ENCODE data around the gene R3HDM1. TPM values are rescaled to one million over a fixed set of nuclear protein-coding genes. Genes with fewer than 3 reads are reported as not detected.

R3HDM1 gene
- total RNA-seq, 2 donors from 2014 or later, result 14.5 to 60.3 TPM

GRCh38 chr2:135664623-135665068 is 133.4 kb downstream of the R3HDM1 start:
- no peak overlapping the region for H3K4me3 ChIP-seq
- H3K27me3 ChIP-seq, result no peaks in the 10 kb centered on the region
- no peak overlapping the region for H3K27ac ChIP-seq
- intact Hi-C loops (cut with DNase I), result no loop called here
- H3K36me3 ChIP-seq (replicated peaks in 1 of 2; ENCODE audit: insufficient read depth in 1 of 2, low read depth in 2 of 2), result peaks cover 0 to 2% of the 10 kb centered on the region in 2 donors
- TF ChIP-seq POLR2A (IDR thresholded peaks at IDR 0.05) (no peak), CTCF (IDR thresholded peaks at IDR 0.05) (no peak)
- H3K4me1 ChIP-seq, result no peaks in the 10 kb centered on the region
- no peaks in the 10 kb centered on the region for H3K9me3 ChIP-seq
- no peak for DNase-seq
- ATAC-seq, result no peak

- intact Hi-C loops (cut with DNase I), result no loop called here
- TF ChIP-seq POLR2A (IDR thresholded peaks at IDR 0.05) (no peak), CTCF (IDR thresholded peaks at IDR 0.05) (no peak)
These were observed 135.8 kb downstream of the R3HDM1 start for GRCh38 chr2:135667045-135667444.

DNA sequence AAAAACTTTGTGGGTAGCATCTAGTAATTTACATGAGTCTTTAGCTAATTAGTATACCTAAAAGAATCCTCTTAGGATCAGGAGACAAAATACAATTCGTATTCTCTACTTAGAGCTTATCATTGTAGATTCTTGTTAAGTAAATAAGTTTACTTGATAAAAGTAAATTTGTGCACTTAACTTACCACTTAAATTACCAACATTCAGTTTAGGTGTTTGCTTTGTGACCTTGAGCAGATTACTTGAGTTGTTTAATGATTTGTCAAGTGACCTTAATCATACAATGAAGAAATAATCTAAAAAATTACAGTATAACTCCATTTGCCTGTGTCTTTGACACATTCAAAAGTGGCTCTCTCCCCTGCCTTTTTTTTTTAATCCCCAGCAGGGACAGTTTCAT is 143.2 kb downstream of the R3HDM1 start:
- H3K9me3 ChIP-seq, result no peaks in the 10 kb centered on the region
- DNase-seq (no peak), ATAC-seq (no peak)
- intact Hi-C loops (cut with DNase I), result no loop called here
- H3K36me3 ChIP-seq (replicated peaks in 1 of 2; ENCODE audit: insufficient read depth in 1 of 2, low read depth in 2 of 2), result no peaks in the 10 kb centered on the region
- H3K4me1 ChIP-seq, result peaks cover 15% of the 10 kb centered on the region
- WGBS, 2 donors, result 11 to 22% methylated on average over 1 of the region's 1 CpG
- TF ChIP-seq CTCF (IDR thresholded peaks at IDR 0.05) (no peak), POLR2A (IDR thresholded peaks at IDR 0.05) (no peak)
- H3K27ac ChIP-seq, result no peak overlapping the region
- no peaks in the 10 kb centered on the region for H3K27me3 ChIP-seq
- no peak overlapping the region for H3K4me3 ChIP-seq

More at GRCh38 chr2:135667045-135667444, 135.8 kb downstream of the R3HDM1 start:
- Histone ChIP-seq H3K4me1 (no peaks in the 10 kb centered on the region), H3K4me3 (no peak overlapping the region), H3K9me3 (no peaks in the 10 kb centered on the region), H3K36me3 (replicated peaks in 1 of 2; ENCODE audit: insufficient read depth in 1 of 2, low read depth in 2 of 2) (no peaks in the 10 kb centered on the region), H3K27ac (no peak overlapping the region), H3K27me3 (no peaks in the 10 kb centered on the region)
- ATAC-seq (no peak), DNase-seq (no peak)

DNA sequence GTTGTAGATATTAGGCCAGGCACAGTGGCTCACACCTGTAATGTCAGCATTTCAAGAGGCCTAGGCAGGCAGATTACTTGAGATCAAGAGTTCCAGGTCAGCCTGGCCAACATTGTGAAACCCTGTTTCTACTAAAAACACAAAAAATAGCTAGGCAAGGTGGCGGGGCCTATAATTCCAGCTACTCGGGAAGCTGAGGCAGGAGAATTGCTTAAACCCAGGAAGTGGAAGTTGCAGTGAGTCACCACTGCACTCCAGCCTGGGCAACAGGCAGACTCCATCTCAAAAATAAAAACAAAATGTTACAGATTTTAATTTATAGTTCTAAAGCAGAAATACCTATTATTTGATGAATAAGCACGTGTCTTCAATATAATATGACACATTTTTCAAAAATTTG is 144.7 kb downstream of the R3HDM1 start:
- DNase-seq (no peak), ATAC-seq (no peak)
- H3K27me3 ChIP-seq, result no peaks in the 10 kb centered on the region
- TF ChIP-seq CTCF (IDR thresholded peaks at IDR 0.05), result no peak
- no peak for TF ChIP-seq POLR2A (IDR thresholded peaks at IDR 0.05)
- H3K4me1 ChIP-seq, result peaks cover 15% of the 10 kb centered on the region
- no peaks in the 10 kb centered on the region for H3K9me3 ChIP-seq
- no peaks in the 10 kb centered on the region for H3K36me3 ChIP-seq (replicated peaks in 1 of 2; ENCODE audit: insufficient read depth in 1 of 2, low read depth in 2 of 2)
- 93% methylated on average over 3 of the region's 3 CpGs for WGBS, 2 donors
- no peak overlapping the region for H3K4me3 ChIP-seq
- no peak overlapping the region for H3K27ac ChIP-seq
- intact Hi-C loops (cut with DNase I), result no loop called here

GRCh38 chr2:135679125-135679524 is 147.8 kb downstream of the R3HDM1 start:
- no peaks in the 10 kb centered on the region for H3K9me3 ChIP-seq
- WGBS, 2 donors, result 97 to 100% methylated on average over 2 of the region's 2 CpGs
- no peaks in the 10 kb centered on the region for H3K36me3 ChIP-seq (replicated peaks in 1 of 2; ENCODE audit: insufficient read depth in 1 of 2, low read depth in 2 of 2)
- H3K4me3 ChIP-seq, result no peak overlapping the region
- intact Hi-C loops (cut with DNase I), result no loop called here
- no peak overlapping the region for H3K27ac ChIP-seq
- H3K27me3 ChIP-seq, result no peaks in the 10 kb centered on the region
- peaks cover 12% of the 10 kb centered on the region for H3K4me1 ChIP-seq
- ATAC-seq, result no peak
- TF ChIP-seq POLR2A (IDR thresholded peaks at IDR 0.05), result no peak
- TF ChIP-seq CTCF (IDR thresholded peaks at IDR 0.05), result no peak
- DNase-seq, result no peak

Data from body of pancreas (tissue), 4 donors.